ENCODE results near the gene GALNT10.

Gene GALNT10

DNA sequence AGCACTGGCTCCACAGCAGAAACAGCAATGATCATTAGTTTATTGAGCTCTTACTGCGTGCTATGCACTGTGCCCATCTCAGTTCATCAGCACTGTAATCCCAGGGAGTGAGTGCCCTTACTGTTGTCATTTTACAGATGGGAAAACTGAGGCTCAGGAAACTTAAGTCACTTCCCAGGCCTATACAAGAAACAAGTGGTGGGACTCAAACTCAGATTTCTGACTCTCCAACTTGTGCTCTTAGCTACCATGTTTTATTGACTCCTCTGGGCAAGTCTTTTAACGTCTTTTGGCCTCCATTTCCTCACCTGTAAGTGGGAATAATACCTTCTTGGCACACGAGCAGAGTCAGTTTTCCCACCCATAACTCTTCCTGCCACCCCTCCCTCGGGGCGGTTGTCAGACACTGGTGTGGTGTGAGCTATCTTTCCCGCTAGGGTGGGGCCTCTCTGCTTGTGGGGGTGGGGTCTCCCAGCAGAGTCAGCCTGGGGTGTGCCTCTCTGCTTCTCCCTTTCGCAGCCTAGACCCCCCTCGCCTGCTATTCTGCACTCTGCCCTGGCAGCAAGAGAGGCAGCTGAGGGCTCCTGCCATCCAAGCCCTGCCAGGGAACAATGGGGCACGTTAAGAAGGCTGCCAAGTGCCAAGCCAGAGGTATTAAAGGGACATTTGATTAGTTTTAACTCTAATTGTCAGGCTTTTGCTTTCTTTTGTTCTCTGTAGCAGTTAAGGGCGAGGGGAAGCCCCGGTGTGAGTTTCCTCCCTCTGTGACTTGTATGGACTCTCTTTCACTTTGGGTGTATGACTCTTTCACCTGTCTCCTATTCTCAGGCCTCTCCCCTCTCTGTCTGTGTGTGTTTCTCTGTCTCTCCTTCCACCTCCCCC, 12.1 kb downstream of the GALNT10 start:
- DNase-seq (ENCODE audit: insufficient read length, low spot score) (peak; percentile 44), FAIRE-seq (peak; percentile 85)

DNA sequence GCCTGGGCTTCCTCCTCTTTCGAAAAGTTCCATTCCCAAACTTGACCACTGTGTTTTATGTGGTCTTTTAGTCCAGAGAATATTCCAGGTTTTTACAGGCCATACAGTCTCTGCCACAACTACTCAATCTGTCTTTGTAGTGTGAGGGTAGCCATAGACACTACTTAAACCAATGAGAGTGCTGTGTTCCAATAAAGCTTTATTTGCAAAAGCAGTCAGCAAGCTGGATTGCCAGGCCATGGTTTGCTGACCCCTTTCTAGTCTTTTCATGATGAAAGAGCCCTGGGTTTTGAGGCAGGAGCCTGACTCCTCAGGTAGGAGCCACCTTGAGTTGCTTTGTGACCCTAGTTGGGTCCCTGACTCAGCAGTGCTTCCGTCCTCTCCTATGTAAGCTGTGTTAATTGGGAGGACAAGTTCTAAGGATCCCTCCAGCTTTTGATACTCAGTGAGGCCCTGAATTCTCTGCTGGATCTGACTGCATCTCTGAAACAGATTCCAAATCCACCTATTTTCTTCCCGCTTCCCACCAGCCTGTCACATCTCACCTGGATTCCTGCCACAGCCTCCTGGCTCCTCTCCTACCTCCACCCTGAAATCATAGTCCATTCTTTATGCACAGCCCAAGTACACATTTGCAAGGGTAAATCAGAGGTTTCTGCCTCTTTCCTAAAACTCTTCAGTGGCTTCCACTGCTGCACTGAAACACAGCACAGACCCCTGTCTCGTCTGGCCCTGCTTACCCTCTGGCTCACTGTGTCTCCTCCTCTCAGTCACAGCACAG, 13.5 kb downstream of the GALNT10 start:
- no peak for FAIRE-seq
- DNase-seq (ENCODE audit: insufficient read length, low spot score): no peak

DNA sequence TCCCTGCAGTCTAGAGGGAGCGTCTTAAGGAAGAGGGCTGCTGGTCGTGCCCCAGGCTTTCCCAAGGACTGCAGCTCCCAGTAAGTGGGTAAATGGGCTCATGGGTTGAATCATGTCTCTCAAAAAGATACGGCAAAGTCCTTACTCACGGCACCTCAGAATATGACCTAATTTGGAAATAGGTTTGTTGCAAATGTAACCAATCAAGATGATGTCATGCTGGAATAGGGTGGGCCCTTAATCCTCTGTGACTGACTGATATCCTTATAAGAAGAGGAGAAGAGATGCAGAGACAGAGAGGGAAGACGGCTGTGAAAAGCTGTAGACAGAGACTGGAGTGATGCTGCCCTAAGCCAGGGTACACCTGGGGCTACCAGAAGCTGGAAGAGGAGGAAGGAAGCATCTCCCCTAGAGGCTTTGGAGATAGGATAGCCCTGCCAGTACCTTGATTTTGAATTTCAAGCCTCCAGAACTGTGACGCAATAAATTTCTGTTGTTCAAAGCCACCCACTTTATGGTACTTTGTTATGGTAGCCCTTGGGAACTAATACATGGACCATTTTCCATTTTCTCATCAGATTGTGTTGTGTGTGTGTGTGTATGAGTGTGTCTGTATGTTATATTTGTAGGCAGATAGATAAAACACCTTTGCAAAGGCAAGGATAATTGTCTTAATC, 15.0 kb downstream of the GALNT10 start:
- FAIRE-seq (no peak), DNase-seq (ENCODE audit: insufficient read length, low spot score) (no peak)

DNA sequence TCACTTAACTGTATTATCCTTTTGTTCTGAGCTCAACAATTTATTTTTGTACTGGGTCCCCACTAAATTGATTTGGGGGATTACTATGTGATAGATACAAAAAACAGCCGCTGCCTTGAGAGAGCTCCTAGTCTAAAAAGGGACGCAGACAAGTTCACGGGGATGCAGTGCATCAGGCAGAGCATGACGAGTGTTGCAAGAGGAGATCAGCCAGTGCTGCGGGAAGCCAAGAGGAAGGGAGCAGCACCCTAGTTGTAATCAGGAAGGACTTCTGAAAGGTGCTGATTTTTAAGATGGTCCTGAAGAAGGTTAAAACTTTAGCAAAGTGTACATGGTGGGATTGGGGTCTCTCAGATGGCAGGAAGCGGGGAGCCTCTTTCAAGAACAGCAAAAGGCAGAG, 15.8 kb downstream of the GALNT10 start:
- DNase-seq (ENCODE audit: insufficient read length, low spot score): no peak
- no peak for FAIRE-seq

DNA sequence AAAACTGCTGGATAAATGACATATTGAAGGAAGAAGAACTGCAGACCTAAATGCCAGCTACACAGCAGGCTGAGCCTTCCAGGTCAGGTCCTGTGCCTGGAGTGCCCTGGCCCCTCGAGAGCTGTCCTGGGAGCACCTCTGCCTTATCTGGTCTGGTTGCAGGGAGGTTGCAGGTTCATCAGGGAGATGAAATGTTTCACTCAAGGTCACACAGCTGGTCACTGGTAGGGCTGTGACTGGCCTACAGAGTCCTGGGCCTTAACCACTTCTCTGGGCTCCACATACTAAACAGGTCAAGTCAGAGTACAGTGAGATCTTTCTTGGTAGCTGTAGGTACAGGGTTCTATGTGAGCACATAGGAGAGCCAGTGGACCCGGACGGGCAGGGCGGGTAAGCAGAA, 16.7 kb downstream of the GALNT10 start:
- DNase-seq (ENCODE audit: insufficient read length, low spot score) (no peak), FAIRE-seq (no peak)

DNA sequence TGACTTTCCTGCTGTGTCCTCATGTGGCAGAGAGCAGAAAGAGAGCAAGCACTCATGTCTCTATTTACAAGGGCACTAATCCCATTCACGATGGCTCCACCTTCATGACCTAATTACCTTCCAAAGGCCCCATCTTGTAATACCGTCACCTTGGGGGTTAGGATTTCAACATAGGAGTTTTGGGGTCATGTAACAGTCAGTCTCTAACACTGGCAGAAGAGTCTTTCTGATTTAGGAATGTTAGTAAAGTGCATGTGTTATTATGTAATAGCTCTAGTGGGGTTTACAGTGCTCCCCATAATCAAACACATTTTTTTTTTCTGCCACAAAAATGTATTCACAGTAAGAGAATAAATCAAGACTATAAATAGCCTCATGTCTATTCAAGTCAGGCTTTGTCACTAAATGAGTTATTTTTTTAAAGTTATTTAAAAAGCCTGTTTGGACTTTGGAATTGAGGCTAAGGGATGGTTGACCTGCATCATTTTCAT, 19.1 kb downstream of the GALNT10 start:
- FAIRE-seq (no peak), DNase-seq (ENCODE audit: insufficient read length, low spot score) (no peak)

DNA sequence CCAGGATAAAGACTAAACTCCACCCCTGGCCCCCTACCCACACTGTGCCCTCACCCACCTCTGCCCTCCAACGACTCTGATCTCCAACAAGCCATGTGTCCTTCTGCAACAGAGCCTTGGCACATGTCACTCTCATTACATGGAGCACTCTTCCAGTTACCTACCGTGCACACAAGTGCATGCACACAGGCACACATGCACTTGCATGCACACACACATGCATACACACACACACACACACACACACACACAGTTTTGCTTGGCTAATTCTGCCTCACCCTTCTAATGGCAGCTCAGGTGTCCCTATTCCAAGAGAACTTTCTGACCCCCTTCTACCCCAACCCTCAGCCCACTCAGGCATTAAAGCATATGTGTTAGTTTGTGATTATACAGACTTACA, 19.6 kb downstream of the GALNT10 start:
- no peak for FAIRE-seq
- no peak for DNase-seq (ENCODE audit: insufficient read length, low spot score)

DNA sequence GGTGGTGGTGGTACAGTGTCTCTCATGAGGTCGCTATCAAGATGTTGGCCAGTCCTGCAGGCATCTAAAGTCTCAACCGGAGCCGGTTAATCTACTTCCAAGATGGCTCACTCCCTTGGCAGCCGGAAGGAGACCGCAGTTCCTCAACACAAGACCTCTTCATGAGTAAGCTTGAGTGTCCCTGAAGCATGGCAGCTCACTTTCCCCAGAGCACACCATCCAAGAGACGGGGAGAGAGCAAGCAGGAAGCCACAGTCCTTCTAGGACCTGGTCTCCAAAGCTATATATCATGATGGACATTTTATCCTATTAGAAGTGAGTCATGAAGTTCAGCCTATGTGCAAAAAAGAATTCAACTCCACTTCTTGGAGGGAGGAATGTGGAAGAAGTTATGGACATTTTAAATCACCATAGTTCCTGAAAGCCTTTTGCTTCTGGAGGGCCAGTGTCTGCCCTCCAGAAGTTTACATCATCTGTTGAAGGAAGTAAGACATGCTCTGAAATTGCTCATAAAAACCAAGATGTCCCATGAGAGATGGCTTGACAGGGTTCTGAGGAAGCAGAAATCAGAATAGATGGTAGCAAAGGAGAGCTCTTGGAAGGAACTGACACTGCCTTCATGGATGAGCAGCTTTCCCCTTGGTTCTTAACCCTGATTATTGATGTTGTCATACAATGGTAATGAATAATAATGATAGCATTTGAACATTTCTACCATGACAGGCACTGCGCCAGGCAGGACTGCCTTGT, 21.3 kb downstream of the GALNT10 start:
- DNase-seq (ENCODE audit: insufficient read length, low spot score) (no peak), FAIRE-seq (no peak)

DNA sequence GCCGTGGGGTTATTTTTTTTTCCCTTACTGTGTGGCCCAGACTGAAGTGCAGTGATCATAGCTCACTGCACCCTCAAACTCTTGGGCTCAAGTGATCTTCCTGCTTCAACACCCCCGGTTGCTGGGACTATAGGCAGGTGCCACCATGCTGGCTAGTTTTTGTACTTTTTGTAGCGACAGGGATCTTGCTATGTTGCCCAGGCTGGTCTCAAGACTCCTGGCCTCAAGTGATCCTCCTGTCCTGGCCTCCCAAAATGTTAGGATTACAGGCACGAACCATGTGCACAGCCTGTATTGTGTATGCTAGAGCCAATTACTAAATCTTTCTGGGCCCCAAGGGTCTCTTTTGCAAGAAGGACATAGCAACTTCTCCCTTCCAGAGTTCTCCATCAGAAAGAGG, 23.1 kb downstream of the GALNT10 start:
- DNase-seq (ENCODE audit: insufficient read length, low spot score): no peak
- FAIRE-seq: no peak

DNA sequence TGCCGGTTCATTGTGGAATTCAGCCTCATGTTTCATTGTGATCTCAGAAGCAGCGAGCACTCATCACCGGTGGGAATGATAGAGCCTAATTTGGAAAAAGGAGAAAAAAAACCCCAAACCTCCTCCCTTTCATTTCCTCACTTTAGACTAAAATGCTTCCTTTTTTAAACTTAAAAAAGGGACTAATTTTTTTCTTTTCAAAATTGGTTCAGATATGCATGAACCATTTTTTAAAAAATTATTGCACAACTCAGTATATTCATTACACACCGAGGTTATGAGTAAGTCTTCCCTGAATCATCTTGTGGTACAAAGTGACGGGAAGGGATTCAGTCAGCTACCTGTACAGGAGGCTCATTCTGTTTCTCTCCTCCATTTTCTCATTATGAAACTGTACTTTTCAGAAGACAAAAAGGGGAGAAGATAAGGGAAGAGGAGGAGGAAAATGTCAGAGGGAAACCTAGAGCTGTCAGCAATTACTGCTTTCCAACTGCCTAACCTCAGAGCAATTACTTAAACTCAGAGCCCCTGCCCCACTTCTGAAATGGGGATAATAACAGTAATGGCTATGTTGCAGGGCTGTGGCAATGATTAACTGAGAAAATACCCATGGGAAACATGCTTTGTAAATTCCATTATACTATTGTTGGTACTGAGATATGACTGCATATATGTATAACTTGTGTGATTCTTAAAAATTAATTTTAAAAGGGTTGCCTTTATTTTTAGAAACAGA, 24.0 kb downstream of the GALNT10 start:
- DNase-seq (ENCODE audit: insufficient read length, low spot score) (no peak), FAIRE-seq (peak; percentile 61)

DNA sequence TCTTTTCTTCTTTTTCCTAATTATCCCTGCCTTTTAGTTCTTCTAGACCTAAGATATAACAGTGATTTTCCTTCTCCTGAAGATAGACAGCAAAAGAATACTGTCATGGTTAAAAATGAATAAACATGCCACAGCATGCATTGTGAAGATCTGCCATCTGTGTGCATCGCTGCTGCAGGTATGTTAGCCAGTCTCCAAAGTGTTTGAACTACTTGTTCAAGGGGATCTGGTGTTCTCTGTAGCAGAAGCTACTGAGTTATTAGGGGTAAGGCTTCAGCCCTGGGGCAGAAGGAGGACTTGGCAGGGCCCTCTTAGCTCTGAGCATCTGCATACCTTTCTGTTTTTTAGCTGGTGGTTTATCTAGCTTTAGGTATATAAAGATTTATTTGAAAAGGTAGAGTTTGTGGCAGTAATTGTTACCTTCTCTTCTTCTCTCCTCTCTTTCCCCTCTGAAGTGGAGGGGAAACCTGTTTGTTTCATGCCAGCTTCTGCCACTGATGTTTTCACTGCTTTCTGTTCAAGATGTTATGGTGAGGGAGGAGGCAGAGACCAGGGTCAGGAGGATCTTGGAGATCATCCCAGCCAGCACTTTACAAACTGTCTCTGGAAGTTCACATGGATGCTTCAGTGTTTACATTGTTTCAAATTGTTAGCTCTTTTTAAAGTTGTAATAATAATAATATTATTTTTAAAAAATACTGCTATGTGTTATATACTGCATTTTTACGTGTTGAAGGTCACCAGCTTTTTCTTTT, 25.2 kb downstream of the GALNT10 start:
- FAIRE-seq (no peak), DNase-seq (ENCODE audit: insufficient read length, low spot score) (no peak)

DNA sequence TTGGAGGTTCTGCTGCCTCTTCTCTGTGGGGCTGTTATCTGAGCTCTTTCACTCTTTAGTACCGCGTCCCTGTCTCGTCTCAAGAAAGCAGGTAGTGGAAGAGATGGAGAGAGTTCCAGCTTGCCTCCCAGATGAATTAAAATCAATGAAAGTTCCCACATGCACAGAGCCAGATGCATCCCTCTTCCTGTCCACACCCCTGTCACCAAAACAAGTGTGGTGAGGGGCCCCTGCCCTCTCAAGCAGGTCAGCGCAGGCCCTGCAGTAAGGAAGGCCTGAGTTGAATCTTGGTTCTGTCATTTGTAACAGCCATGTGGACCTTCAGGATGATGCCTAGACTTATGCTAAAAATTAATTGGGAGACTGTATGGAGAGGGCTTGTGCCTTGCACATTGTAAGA, 26.9 kb downstream of the GALNT10 start:
- peak; percentile 18 for FAIRE-seq
- DNase-seq (ENCODE audit: insufficient read length, low spot score): no peak

DNA sequence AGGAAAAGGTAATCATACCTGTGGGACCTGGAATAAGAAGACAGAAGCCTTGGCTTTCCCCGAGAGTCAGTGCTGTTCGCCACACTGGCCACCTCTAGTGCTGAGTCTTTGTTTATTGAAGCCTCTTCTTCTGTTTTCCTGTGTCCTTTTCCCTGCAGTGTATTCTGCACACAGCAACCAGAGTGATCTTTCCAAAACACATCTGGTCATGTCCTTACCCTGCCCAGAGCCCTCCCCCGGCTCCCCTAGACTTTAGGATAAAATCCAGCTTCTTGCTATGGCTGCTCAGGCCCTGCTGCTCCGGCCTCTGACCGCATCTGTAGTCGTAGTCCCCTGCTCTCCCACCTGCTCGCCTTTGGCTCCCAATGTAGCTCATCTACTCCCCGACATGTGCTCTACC, 28.3 kb downstream of the GALNT10 start:
- no peak for FAIRE-seq
- DNase-seq (ENCODE audit: insufficient read length, low spot score): no peak

DNA sequence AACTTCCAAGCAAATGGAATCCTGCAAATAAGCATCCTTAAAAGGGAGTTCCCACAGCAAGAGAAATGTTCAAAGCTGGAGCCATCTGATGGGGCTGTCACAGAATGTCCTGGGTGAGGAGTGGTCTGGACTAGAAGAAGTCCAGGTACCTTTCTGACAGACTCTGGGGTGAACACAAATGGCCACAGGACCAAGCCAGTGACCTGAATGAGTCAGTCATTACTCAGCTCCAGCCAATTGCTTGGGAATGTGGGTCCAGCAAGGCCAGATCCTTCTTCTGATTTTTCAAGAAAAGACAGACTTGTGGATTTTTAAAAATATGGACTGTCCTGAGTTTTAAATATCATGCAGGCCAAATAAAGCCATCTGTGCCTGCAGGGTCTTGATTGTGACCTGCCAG, 30.1 kb downstream of the GALNT10 start:
- DNase-seq (ENCODE audit: insufficient read length, low spot score) (no peak), FAIRE-seq (no peak)

DNA sequence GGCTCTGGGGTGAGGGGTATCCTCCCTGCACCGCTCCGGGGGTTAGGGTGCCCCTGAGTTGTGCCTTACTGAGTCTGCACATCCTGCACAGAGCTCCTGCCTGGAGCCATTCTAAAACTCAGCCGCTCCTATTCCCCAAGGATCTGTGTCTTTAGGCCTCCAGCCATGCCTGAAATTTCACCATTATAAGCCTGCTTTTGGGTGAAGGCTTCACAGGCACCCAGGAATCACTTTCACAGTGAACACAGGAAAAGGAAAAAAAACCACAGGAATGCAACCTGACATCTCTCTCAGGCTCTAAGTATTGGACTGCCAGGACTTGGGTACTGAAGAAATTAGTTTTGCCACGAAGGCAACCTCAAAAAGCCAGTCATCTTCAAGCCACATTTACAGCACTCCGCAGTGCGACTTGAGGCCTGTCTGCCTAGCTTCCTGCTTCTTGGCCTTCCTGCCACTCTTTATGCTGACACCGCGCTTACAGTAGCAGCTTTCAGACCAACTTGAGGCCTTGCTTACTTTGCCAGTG, 30.9 kb downstream of the GALNT10 start:
- FAIRE-seq: peak; percentile 89

DNA sequence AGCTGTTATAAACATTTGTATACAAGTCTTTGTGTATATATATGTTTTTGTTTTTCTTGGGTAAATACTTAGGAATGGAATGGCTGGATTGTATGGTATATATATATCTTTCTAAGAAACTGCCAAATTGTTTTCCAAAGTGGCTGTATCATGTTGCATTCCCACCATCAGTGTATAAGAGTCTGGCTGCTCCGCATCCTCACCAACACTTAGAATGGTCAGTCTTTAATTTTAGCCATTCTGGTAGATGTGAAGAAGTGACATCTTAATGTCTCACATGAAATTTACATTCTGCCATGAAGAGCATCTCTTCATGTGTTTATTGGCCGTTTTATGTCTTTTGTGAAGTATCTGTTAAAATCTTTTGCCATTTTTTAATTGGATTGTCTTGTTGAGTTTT, 31.9 kb downstream of the GALNT10 start:
- DNase-seq (ENCODE audit: insufficient read length, low spot score): no peak
- peak; percentile 61 for FAIRE-seq

More for the DNA sequence above, 30.9 kb downstream of the GALNT10 start:
- no peak for DNase-seq (ENCODE audit: insufficient read length, low spot score)

DNA sequence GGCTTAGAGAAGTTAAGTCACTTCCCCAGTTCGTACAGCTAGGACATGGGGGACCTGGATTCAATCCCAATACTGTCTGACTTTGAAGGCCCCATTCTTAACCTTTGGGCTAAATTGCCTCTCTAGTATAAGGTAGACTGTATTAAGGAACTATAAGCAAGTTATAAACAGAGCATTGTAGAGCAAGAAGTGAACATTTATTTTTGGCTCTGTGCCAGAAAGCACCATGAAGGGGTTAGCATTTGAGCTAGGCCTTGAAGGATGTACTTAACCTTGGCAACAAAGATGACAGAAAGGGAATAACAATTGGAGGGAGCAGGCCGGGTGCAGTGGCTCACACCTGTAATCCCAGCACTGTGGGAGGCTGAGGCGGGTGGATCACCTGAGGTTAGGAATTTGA, 32.8 kb downstream of the GALNT10 start:
- DNase-seq (ENCODE audit: insufficient read length, low spot score): no peak
- FAIRE-seq: peak; percentile 57

DNA sequence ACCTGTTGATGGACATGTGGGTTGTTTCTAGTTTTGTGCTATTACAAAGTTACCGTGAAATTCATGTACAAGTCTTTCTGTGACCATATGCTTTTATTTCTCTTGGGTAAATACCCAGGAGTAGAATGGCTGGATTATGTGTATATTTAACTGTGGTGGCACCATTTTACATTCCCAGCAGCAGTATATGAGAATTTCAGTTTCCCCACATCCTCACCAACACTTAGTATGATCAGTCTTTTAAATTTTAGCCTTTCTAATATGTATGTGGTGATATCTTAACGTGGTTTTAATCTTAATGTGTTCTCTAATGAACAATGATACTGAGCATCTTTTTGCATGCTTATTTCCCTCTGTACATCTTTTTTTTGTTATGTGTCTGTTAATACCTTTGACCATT, 36.6 kb downstream of the GALNT10 start:
- FAIRE-seq (peak; percentile 58), DNase-seq (ENCODE audit: insufficient read length, low spot score) (no peak)

DNA sequence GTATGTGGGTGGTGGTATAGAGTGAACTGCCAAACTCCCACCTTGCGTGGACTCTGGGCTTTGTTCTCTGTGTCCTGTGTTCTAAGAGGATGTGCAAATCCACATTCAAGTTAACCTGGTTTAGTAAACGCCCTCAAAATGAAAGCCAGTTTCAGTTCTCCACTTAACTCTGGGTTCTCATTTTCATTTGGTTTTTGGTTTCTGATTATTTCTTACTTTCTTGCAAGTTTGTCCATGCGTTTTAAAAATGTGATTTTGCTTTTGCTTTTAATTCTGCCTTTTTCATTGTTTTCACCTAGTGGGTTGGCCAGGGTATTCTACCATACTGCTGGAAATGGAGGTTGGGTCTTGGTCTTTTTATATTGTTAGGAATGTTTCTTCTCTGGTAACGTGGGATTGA, 38.2 kb downstream of the GALNT10 start:
- FAIRE-seq (peak; percentile 97), DNase-seq (ENCODE audit: insufficient read length, low spot score) (peak; percentile 40)

Data from GM19239 (cell line).